H9 (cell line): ENCODE data around the gene TMEM44. TPM values are rescaled to one million over a fixed set of nuclear protein-coding genes. Genes with fewer than 3 reads are reported as not detected.

ENCODE experiments used
- DNase-seq: peaks from one replicate; pipeline ENCODE4 v3.0.0-alpha.2; 2017
- H2AFZ ChIP-seq: one replicate; pipeline ENCODE4 v1.6.1; 2013; ENCODE audit warnings: mild to moderate bottlenecking, low read length, control low read depth, moderate library complexity
- H2AK5ac ChIP-seq: 2 replicates; pipeline ENCODE4 v1.6.1; 2013; ENCODE audit warnings: low read length, control low read depth, mixed read lengths; ENCODE audit not compliant: insufficient read length
- H2BK120ac ChIP-seq: one replicate; pipeline ENCODE4 v1.6.1; 2013; ENCODE audit warnings: low read depth, mild to moderate bottlenecking, low read length, control low read depth, inconsistent platforms; ENCODE audit not compliant: poor library complexity, severe bottlenecking
- H2BK12ac ChIP-seq: 2 replicates; pipeline ENCODE4 v1.6.1; 2013; ENCODE audit warnings: low read length, control low read depth, mixed read lengths, low read depth; ENCODE audit not compliant: insufficient read length
- H2BK15ac ChIP-seq: 2 replicates; pipeline ENCODE4 v1.6.1; 2013; ENCODE audit warnings: low read depth, low read length, control low read depth
- H2BK20ac ChIP-seq: one replicate; pipeline ENCODE4 v1.6.1; 2013; ENCODE audit warnings: low read depth, mild to moderate bottlenecking, low read length, control low read depth, inconsistent platforms; ENCODE audit not compliant: poor library complexity, severe bottlenecking
- H2BK5ac ChIP-seq: 2 replicates; pipeline ENCODE4 v1.6.1; 2013; ENCODE audit warnings: low read length, control low read depth, mixed read lengths; ENCODE audit not compliant: insufficient read length
- H3K14ac ChIP-seq: 2 replicates; pipeline ENCODE4 v1.6.1; 2013; ENCODE audit warnings: low read length, control low read depth; ENCODE audit not compliant: insufficient read depth
- H3K18ac ChIP-seq: 2 replicates; pipeline ENCODE4 v1.6.1; 2013; ENCODE audit warnings: low read depth, mild to moderate bottlenecking, mixed read lengths, low read length, control low read depth; ENCODE audit not compliant: insufficient read length
- H3K23ac ChIP-seq: 2 replicates; pipeline ENCODE4 v1.6.1; 2013; ENCODE audit warnings: low read length, control low read depth, mixed read lengths, low read depth; ENCODE audit not compliant: insufficient read length
- H3K23me2 ChIP-seq: 2 replicates; pipeline ENCODE4 v1.6.1; 2013; ENCODE audit warnings: low read depth, mild to moderate bottlenecking, mixed read lengths, low read length, control low read depth; ENCODE audit not compliant: insufficient read length, poor library complexity, severe bottlenecking
- H3K27ac ChIP-seq: 2 replicates; pipeline ENCODE4 v1.5.1; 2013; ENCODE audit warnings: low read length, control low read depth, mixed read lengths, low read depth; ENCODE audit not compliant: insufficient read length
- H3K27me3 ChIP-seq: 2 replicates; pipeline ENCODE4 v1.6.1; 2013; ENCODE audit warnings: low read length, control low read depth, inconsistent platforms; ENCODE audit not compliant: insufficient read depth
- H3K4ac ChIP-seq: 2 replicates; pipeline ENCODE4 v1.6.1; 2013; ENCODE audit warnings: low read depth, mild to moderate bottlenecking, control low read depth, inconsistent platforms, low read length, moderate library complexity
- H3K4me1 ChIP-seq: 2 replicates; pipeline ENCODE4 v1.6.1; 2013; ENCODE audit warnings: low read length, control low read depth, inconsistent platforms; ENCODE audit not compliant: insufficient read depth
- H3K4me2 ChIP-seq: 2 replicates; pipeline ENCODE4 v1.6.1; 2013; ENCODE audit warnings: low read length, control low read depth, mixed read lengths; ENCODE audit not compliant: insufficient read length, insufficient read depth
- H3K56ac ChIP-seq: 2 replicates; pipeline ENCODE4 v1.6.1; 2013; ENCODE audit warnings: low read depth, mild to moderate bottlenecking, mixed read lengths, low read length, control low read depth; ENCODE audit not compliant: insufficient read length
- H3K79me1 ChIP-seq: 2 replicates; pipeline ENCODE4 v1.6.1; 2013; ENCODE audit warnings: low read depth, mild to moderate bottlenecking, moderate library complexity, low read length, control low read depth, inconsistent platforms; ENCODE audit not compliant: insufficient read depth, poor library complexity, severe bottlenecking
- H3K79me2 ChIP-seq: 2 replicates; pipeline ENCODE4 v1.6.1; 2013; ENCODE audit warnings: low read length, control low read depth, inconsistent platforms; ENCODE audit not compliant: insufficient read depth
- H3K9ac ChIP-seq: 2 replicates; pipeline ENCODE4 v1.6.1; 2013; ENCODE audit warnings: low read length, control low read depth, mixed read lengths; ENCODE audit not compliant: insufficient read length; ENCODE audit errors: extremely low read depth
- H3K9me3 ChIP-seq: one replicate; pipeline ENCODE4 v1.6.1; 2013; ENCODE audit warnings: low read depth, low read length, inconsistent platforms; ENCODE audit not compliant: control insufficient read depth
- H3T11ph ChIP-seq: one replicate; pipeline ENCODE4 v1.6.1; 2013; ENCODE audit warnings: mild to moderate bottlenecking, low read length, control low read depth, inconsistent platforms
- H4K20me1 ChIP-seq: one replicate; pipeline ENCODE4 v1.6.1; 2013; ENCODE audit not compliant: control insufficient read depth, insufficient read length, insufficient read depth
- H4K5ac ChIP-seq: 2 replicates; pipeline ENCODE4 v1.6.1; 2013; ENCODE audit warnings: low read depth, mild to moderate bottlenecking, mixed read lengths, low read length, control low read depth; ENCODE audit not compliant: insufficient read length
- H4K8ac ChIP-seq: replicated peaks from 2 replicates; pipeline ENCODE4 v1.6.1; 2013; ENCODE audit warnings: low read length, control low read depth, mixed read lengths, low read depth; ENCODE audit not compliant: insufficient read length
- H4K91ac ChIP-seq: 2 replicates; pipeline ENCODE4 v1.6.1; 2013; ENCODE audit warnings: low read depth, mild to moderate bottlenecking, moderate library complexity, mixed read lengths, low read length, control low read depth; ENCODE audit not compliant: insufficient read length
- H3K27ac Mint-ChIP-seq, 3 experiments: 2 replicates in 2 of 3; 3 replicates in 1 of 3; pipeline ENCODE4 v1.8.0; 2020 to 2021; ENCODE audit warnings: mixed read lengths in 3 of 3, mild to moderate bottlenecking in 1 of 3, moderate library complexity in 1 of 3
- H3K27me3 Mint-ChIP-seq: 2 replicates; pipeline ENCODE4 v1.8.0; 2021; ENCODE audit warnings: low read depth, mild to moderate bottlenecking, moderate library complexity, mixed read lengths
- H3K36me3 Mint-ChIP-seq, 3 experiments: 2 replicates in 2 of 3; 3 replicates in 1 of 3; pipeline ENCODE4 v1.8.0; 2020 to 2021; ENCODE audit warnings: low read depth in 3 of 3, mixed read lengths in 3 of 3; ENCODE audit not compliant: insufficient read depth in 1 of 3
- H3K4me1 Mint-ChIP-seq, 2 experiments: 2 replicates each; pipeline ENCODE4 v1.8.0; 2020; ENCODE audit warnings: mixed read lengths in 2 of 2
- H3K4me3 Mint-ChIP-seq, 2 experiments: 2 replicates in 1 of 2; 3 replicates in 1 of 2; pipeline ENCODE4 v1.8.0; 2020 to 2021; ENCODE audit warnings: mild to moderate bottlenecking in 2 of 2, mixed read lengths in 2 of 2, moderate library complexity in 1 of 2
- H3K9me3 Mint-ChIP-seq, 2 experiments: 2 replicates in 1 of 2; 3 replicates in 1 of 2; pipeline ENCODE4 v1.8.0; 2020; ENCODE audit warnings: mild to moderate bottlenecking in 2 of 2, mixed read lengths in 2 of 2, moderate library complexity in 1 of 2
- WGBS: extraction: QIAGEN DNeasy Blood & Tissue Kit; methylation state at CpG from one replicate; pipeline ENCODE4 v1.1.7; 2013; ENCODE audit warnings: missing lambda C conversion rate, low lambda C conversion rate, mixed read lengths; ENCODE audit not compliant: insufficient read length; ENCODE audit errors: extremely low coverage; 5-methylcytosine and 5-hydroxymethylcytosine counted together
- total RNA-seq: library from RNA; stranded (reverse); gene quantifications from 2 replicates; pipeline ENCODE4 v1.2.1, GENCODE V29; 2021
- TF ChIP-seq, protein P1 (sequence below): fragments of 200-600 bp; sonication (generic); conservative IDR thresholded peaks from 3 replicates; pipeline ENCODE4 v1.8.0; 2021; ENCODE audit warnings: antibody characterized with exemption, mild to moderate bottlenecking

Gene TMEM44
- total RNA-seq, 1 experiment from 2014 or later: 19.8 TPM

DNA sequence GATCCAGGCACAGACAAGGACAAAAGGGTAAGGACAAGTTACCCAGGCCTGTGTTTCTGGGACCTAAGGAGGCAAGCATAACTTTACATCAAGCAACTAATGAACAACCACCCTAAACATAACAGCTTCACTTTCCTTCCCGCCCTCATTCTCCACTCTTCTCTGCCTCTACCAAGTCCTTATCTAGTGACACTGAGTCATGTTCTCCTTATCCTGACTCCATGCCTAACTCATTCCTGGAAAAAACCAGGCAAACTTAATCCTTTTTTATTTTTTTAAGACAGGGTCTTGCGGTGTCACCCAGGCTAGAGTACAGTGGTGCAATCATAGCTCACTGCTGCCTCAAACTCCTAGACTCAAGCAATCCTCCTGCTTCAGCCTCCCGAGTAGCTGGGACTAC is 44.5 kb downstream of the TMEM44 start:
- H2BK20ac ChIP-seq: no peak overlapping the region
- Mint-ChIP-seq H3K4me3 (no peak overlapping the region), H3K27ac (0 out of 7 replicates have a peak overlapping the region, but pooled peaks of 1 of the 3 experiments have one; percentile 17), H3K4me1 (peaks cover 7 to 9% of the 10 kb centered on the region in 2 experiments), H3K27me3 (no peaks in the 10 kb centered on the region; the same call in 1 of the 2 replicates), H3K9me3 (no peaks in the 10 kb centered on the region), H3K36me3 (peaks cover 0 to 8% (median 5%) of the 10 kb centered on the region in 3 experiments; a peak in 4 of 7 replicates)
- H4K91ac ChIP-seq: no peak overlapping the region
- H3K9me3 ChIP-seq: no peaks in the 10 kb centered on the region
- no peak overlapping the region for H2AFZ ChIP-seq
- H3K4me1 ChIP-seq: no peaks in the 10 kb centered on the region
- H3K27ac ChIP-seq: no peak overlapping the region
- H4K8ac ChIP-seq: no peak overlapping the region
- no peak overlapping the region for H2BK5ac ChIP-seq
- H2BK120ac ChIP-seq: no peak overlapping the region
- H2BK15ac ChIP-seq: no peak overlapping the region
- H2AK5ac ChIP-seq: no peak overlapping the region
- H3K4me2 ChIP-seq: no peak overlapping the region
- no peak overlapping the region for H3T11ph ChIP-seq
- peaks cover 7% of the 10 kb centered on the region for H3K23me2 ChIP-seq
- no peak for DNase-seq
- no CpG with 5 or more reads among the region's 3 CpGs for WGBS
- TF ChIP-seq, protein P1, sequence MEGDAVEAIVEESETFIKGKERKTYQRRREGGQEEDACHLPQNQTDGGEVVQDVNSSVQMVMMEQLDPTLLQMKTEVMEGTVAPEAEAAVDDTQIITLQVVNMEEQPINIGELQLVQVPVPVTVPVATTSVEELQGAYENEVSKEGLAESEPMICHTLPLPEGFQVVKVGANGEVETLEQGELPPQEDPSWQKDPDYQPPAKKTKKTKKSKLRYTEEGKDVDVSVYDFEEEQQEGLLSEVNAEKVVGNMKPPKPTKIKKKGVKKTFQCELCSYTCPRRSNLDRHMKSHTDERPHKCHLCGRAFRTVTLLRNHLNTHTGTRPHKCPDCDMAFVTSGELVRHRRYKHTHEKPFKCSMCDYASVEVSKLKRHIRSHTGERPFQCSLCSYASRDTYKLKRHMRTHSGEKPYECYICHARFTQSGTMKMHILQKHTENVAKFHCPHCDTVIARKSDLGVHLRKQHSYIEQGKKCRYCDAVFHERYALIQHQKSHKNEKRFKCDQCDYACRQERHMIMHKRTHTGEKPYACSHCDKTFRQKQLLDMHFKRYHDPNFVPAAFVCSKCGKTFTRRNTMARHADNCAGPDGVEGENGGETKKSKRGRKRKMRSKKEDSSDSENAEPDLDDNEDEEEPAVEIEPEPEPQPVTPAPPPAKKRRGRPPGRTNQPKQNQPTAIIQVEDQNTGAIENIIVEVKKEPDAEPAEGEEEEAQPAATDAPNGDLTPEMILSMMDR: no peak
- no peak overlapping the region for H3K23ac ChIP-seq
- no peak overlapping the region for H3K9ac ChIP-seq
- no peaks in the 10 kb centered on the region for H3K79me1 ChIP-seq
- no peak overlapping the region for H3K18ac ChIP-seq
- no peaks in the 10 kb centered on the region for H3K27me3 ChIP-seq
- no peak overlapping the region for H2BK12ac ChIP-seq
- H3K4ac ChIP-seq: no peak overlapping the region
- H3K79me2 ChIP-seq: no peaks in the 10 kb centered on the region
- no peak overlapping the region for H3K14ac ChIP-seq
- no peaks in the 10 kb centered on the region for H4K20me1 ChIP-seq
- H3K56ac ChIP-seq: no peak overlapping the region
- no peak overlapping the region for H4K5ac ChIP-seq
